ENCODE data around the gene OR10A2.
"Not testable (repeated sequence)": the region's sequence is repeated elsewhere in the genome, so short reads cannot be mapped to it uniquely, and the experiment has no call there.

OR10A2 gene

GRCh38 chr11:6887711-6888110 is 24.9 kb downstream of the OR10A2 start:
- DNase-seq (ENCODE audit: low read depth): not testable (repeated sequence)

GRCh38 chr11:6888830-6889229 is 26.0 kb downstream of the OR10A2 start:
- DNase-seq (ENCODE audit: low read depth): no peak

- DNase-seq (ENCODE audit: low read depth): no peak
Measured at GRCh38 chr11:6889835-6890234, 27.0 kb downstream of the OR10A2 start.

- DNase-seq (ENCODE audit: low read depth): no peak
Measured at GRCh38 chr11:6892400-6892799, 29.5 kb downstream of the OR10A2 start, which contains the start of gene OR2D2. TSS of gene OR2D2 (minus strand) at chr11:6892500. CDS start at chr11:6892500, 0 bp downstream.

GRCh38 chr11:6894097-6894496 is 31.2 kb downstream of the OR10A2 start:
- DNase-seq (ENCODE audit: low read depth): no peak

- DNase-seq (ENCODE audit: low read depth): no peak
Measured at GRCh38 chr11:6895010-6895409, 32.2 kb downstream of the OR10A2 start.

- no peak for DNase-seq (ENCODE audit: low read depth)
Measured at GRCh38 chr11:6898911-6899310, 36.1 kb downstream of the OR10A2 start.

GRCh38 chr11:6900327-6900999 is 37.6 kb downstream of the OR10A2 start:
- DNase-seq (ENCODE audit: low read depth): no peak

- DNase-seq (ENCODE audit: low read depth): not testable (repeated sequence)
Measured at GRCh38 chr11:6904804-6905203, 41.9 kb downstream of the OR10A2 start.

GRCh38 chr11:6911378-6911777 is 48.5 kb downstream of the OR10A2 start:
- DNase-seq (ENCODE audit: low read depth): no peak

- no peak for DNase-seq (ENCODE audit: low read depth)
Measured at GRCh38 chr11:6911948-6912347, 49.1 kb downstream of the OR10A2 start.

- no peak for DNase-seq (ENCODE audit: low read depth)
Measured at GRCh38 chr11:6919698-6920097, 56.8 kb downstream of the OR10A2 start.

- DNase-seq (ENCODE audit: low read depth): no peak
Measured at GRCh38 chr11:6920702-6921101, 57.8 kb downstream of the OR10A2 start, which contains the start of gene OR2D3. TSS of gene OR2D3 (plus strand) at chr11:6921002. CDS start at chr11:6921002, 0 bp downstream.
